NCI-H2107 (cell line): Measurements from ENCODE around the gene PGM2L1.
"Not testable (repeated sequence)": the region's sequence is repeated elsewhere in the genome, so short reads cannot be mapped to it uniquely, and the experiment has no call there.

Source experiments
- DNase-seq: peaks from one replicate; lab custom pipeline; 2025; lab: John Stamatoyannopoulos, UW

The PGM2L1 gene

DNA sequence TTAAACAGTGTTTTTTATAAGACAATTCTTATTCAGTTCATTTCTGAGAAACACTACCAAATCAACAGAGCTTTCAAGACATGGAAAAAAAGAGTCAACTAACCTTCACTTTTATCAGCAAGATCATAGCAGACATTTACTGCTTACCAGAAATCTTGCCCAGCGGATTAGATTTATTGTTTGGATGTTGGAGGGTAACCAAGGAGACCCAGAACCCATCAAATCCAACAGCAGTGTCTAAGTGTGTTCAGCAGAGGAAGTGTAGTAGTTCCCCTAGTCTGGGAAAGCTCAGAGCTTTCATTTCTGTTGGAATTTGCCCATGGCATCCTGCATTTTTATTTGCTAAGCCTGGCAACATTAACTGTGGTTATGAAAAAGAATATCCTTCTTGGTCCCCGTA, 2.4 kb upstream of the PGM2L1 start:
- DNase-seq: no peak

DNA sequence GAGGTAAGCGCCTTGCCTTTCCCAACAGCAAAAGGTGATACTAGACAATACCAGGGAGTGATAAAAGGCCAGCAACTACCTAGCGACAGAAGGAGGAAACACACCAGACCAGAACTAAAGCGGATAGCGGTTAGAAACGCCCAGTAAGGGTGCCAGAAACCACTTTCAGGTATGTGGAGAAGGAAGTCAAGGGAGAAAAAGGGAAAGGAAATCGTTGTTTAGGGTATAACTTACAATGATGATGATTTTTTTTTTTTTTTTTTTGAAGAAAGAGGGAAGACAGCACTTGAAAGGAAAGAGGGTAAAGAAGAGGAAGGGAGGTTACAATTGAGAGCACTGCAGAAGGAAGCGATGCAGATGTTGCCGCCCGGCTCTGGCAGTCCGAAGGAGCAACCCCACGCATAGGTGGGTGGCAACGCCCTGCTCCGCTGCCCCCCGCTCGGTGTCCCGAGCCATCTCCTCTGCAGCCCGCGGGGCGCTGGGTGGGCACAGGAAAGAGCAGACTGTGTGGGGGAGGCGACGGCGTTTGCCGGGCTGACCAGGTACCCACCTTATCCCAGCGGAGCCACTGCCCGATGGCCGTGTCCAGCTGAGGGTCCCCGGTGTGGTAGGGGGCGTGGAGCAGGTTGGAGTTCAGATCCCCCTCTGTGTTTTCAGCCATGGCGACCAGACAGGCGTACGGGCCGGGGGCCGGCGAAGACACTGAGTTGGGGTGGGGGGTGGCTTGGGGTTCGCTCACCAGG, 561 bp downstream of the PGM2L1 start:
- DNase-seq: no peak

DNA sequence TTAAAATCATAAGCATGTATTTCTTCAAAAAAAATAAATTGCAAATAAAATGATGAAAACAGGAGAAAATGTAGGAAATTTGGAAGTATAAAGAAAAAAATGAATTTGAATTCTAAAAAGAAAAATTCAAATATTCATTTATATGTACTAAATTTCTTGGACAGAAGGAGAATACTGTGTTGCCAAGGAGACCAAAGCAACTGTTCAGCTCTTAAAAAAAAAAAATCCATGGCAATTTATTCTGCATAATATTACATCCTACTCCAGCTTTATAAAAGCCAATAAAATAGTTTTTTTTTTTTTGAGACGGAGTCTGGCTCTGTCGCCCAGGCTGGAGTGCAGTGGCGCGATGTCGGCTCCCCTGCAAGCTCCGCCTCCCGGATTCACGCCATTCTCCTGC, 6.0 kb downstream of the PGM2L1 start:
- DNase-seq: no peak

DNA sequence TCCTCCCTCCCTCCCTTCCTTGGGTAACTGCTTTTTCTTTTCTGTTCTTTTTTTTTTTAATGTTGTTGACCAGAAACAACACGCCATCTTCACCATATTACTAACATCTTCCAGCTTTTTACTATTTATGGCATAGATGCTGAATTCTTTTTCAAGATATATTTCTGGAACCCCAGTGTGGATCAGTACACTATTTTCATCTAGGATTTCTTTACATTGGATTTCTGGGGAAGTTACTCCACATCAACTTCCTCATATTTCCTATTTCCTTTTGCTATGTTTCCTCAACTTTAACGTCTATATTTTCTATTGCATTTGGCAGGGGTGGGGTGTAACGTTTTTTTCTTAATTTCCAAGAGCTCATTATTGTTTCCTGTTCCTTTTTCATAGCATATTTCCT, 7.0 kb downstream of the PGM2L1 start:
- DNase-seq: no peak

DNA sequence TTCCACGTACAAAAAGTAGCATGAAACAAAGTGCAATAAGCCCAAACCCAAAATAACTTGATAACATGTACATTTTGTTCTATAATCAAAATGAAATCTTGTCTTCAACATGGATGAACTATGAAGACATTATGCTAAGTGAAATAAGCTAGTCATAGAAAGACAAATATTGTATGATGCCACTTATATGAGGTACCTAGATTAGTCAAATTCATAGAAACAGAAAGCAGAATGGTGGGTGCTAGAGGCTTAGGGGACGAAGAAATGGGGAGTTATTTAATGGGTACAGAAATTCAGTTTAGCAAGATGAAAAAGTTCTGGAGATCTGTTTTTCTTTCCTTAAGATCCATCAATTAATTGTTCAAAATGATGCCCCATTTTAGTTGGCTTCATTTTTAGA, 7.5 kb downstream of the PGM2L1 start:
- no peak for DNase-seq

DNA sequence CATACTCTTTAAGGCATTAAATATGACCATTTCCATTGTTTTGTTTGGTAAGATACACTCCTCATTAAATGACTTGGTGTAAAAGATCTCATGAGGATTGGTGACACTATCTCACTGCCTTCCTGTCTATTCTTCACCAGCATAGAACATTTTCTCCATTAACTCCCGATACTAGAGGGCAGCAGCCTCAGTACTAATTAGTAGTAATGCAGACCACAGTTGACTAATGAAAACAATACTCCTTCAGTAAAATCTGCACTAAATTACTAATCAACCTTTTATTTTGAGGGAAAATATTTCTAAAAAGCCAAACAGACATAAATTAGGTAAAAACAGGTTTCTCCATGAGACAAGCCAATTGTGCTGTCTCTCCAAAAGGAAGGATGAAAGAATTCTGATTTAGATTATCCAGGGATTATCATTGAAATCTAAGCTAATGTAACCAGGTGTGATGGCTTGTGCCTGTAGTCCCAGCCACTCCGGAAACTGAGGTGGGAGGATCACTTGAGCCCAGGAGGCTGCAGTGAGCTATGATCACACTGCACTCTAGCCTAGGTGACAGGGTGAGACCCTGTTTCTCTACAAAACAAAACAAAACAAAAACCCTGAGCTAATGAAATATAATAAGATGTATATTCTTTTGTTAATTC, 9.4 kb downstream of the PGM2L1 start:
- no peak for DNase-seq

DNA sequence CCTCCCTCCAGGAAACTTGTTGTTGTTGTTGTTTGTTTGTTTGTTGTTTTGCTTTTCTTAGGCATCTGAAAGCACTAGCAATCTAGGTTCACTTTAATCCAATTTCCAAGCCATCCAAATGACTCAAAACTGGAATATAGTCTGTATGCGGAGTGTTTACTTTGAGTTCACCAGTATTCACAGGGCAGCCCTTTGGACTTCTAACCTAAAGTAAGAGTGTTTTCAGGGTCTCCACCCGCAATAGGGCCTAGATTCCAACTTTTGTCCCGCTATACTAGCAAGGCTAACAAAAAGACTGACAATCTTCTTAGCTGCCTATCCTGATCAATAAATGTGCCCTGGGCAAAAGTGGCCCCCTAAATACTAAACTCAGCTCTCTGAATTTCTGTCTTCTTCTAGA, 13.6 kb downstream of the PGM2L1 start:
- no peak for DNase-seq

DNA sequence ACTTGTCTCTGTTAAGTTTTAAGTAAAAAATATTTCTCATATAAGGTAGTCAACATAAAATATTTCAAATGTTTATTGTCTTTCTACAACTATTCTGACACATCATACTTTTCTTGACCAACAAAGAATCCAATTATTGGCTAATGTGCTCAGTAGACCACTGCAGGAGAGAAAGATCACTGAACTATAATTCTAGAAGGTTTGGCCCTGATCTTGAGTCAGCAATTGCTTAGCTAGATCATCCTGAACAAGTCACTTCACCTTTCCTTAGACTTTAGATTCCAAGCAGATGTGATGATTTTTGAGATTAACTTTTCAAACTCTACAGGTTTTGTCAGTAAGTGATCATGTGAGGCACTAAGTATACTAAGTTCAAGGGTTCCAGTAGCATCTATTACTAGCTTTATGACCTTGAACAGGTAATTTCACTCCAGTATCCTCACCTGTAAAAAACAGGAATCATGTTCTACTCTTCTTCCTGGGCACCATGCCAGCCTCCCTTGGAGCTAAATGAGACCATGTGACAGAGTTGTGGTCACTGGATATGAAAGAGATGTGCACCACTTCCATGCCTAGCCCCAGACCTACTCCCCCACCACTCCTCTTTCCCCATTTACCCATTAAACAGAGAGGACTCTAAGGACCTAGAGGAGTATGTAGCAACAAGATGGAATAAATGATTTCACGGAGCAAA, 17.3 kb downstream of the PGM2L1 start:
- peak; percentile 74 for DNase-seq

DNA sequence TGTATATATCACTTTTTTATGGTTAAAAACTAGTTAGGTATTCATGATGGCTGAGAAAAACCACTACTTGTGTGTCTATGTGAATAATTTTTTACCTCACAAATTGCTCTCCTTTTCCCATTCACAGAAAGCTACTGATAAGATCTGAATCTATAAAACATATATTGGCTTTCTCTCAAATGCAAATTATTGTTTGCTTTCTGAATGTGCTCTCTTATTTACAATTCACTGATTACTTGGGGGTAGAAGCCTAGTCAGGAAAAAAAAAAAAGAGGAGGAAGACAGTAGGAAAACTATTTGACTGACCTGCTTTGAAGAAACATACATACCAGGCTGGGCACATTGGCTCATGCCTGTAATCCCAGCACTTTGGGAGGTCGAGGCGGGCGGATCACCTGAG, 20.5 kb downstream of the PGM2L1 start:
- DNase-seq: no peak

DNA sequence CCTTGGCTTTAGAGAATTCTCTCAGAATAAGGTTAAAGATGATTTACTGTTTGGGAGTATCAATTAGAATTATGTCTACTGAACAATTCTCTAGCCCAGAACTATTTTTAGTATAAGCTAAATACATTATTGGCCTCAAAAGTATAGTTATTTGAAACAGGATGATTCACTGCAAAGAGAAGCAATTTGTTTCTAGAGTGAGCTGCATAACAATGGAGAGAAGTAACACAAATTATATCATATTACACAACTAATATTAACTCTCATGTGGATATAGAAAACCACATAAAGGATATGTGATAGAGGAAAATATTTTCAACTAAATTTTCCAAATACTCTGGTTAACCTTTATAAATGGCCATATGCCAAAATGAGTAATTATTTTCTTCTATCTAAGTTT, 24.9 kb downstream of the PGM2L1 start:
- DNase-seq: no peak

DNA sequence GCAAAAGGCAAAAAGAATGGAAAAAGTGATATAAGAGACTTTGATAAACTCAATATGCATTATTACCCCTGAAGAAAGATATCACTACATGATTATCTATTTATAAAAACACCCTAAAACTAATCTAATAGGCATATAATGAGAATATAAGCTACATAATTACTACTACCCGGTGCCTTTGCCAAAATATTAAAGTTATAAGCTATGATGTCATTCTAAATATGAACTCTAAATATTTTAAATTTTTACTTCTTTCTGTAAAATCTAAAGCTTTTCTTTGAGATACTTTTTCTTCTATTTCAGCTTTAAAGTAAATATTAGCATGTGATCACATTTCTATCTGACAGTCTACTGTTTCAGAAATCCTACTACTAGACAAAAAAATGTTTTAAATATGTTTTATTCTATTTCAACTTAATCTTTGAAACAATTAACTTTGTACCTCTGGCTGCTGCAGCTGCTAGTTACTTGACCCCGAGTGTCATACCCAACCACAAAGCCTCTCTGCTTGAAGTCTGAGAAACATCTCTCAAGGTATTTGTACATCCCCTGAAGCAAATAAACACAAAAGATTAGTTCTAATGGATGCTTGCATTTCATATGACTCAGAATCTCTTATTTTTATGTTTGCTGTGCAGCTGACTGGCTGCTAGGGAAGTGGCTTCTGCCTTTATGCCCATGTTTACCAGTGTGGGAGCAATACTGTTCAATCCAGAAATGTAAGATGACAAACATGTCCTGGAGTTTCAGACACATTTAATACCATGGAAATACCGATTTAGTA, 26.8 kb downstream of the PGM2L1 start:
- DNase-seq: no peak

DNA sequence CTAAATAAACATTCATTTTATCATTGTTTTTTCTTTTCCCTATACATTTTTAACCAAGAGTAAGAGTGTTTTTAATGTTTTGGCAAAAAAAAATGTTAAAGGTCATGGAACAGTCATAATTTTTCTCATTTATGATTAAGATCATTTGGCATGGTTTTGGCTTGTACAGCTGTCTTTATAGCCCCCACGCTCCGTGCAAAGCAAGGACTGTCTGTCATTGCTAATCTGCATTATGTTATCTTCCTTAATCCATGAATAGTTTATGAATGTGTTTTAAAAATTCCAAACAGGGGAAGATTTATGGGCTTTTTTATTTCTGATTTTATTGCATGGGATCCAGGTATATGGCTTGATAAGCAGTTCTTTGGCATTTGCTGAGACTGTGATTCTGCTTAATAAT, 28.1 kb downstream of the PGM2L1 start:
- no peak for DNase-seq

DNA sequence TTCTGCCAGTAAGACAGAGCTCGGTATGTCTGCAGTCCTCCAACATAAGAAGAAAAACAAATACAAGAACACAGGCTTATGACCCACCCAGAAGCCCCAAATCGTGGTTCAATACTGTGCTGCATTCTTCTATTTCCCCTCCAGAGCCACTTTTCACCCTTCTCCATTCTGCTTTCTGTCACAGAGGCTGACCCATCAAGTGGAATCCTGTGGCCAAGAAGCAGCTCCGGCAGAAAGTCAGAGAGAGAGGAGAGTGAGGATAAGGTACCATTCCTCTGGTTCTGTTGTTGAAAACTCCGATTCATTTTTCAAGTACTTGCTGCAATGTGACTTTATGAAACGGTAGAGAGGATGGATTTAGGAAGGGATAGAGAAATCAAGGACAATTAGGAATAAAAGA, 30.4 kb downstream of the PGM2L1 start:
- no peak for DNase-seq

DNA sequence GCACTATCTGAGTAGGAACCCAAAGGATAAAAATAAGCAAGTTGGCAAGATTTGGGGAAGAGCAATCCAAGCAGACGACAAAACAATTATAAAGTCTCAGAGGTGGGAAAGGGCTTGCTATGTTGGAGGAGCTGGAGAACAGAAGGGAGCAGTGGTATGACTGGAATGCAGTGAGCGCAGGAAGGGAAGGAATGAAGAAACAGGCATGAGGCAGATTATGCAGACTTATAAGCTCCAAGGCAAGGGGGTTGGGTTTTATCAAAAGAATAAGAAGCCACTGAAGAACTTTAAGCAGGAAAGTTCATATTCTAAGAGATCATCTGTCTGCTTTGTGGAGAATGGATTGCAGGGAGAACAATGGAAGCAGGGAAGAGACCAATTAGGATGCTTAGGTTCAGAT, 31.7 kb downstream of the PGM2L1 start:
- DNase-seq: no peak

DNA sequence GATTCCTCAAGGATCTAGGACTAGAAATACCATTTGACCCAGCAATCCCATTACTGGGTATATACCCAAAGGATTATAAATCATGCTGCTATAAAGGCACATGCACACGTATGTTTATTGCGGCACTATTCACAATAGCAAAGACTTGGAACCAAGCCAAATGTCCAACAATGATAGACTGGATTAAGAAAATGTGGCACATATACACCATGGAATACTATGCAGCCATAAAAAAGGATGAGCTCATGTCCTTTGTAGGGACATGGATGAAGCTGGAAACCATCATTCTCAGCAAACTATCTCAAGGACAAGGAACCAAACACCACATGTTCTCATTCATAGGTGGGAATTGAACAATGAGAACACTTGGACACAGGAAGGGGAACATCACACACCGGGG, 32.4 kb downstream of the PGM2L1 start:
- DNase-seq: not testable (repeated sequence)

DNA sequence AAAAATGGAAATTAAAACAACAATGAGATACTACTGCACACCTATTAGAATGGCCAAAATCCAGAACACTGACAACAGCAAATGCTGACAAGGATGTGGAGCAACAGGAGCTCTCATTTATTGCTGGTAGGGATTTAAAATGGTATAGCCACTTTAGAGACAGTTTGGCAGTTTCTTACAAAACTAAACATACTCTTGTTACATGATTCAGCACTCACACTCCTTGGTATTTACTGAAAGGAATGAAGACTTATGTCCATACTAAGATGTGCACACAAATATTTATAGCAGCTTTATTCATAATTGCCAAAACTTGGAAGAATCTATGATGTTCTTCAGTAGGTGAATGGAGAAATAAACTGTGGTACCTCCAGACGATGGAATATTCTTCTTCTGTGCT, 40.8 kb downstream of the PGM2L1 start:
- no peak for DNase-seq

DNA sequence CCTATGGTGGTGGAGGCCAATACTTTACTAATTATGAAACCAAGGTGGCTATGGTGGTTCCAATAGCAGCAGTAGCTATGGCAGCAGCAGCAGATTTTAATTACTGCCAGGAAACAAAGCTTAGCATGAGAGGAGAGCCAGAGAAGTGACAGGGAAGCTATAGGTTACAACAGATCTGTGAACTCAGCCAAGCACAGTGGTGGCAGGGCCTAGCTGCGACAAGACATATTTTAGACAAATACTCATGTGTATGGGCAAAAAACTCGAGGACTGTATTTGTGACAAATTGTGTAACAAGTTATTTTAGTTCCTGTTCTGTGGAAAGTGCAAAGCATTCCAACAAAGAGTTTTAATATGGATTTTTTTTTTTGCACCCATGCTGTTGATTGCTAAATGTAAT, 42.6 kb downstream of the PGM2L1 start:
- DNase-seq: no peak

DNA sequence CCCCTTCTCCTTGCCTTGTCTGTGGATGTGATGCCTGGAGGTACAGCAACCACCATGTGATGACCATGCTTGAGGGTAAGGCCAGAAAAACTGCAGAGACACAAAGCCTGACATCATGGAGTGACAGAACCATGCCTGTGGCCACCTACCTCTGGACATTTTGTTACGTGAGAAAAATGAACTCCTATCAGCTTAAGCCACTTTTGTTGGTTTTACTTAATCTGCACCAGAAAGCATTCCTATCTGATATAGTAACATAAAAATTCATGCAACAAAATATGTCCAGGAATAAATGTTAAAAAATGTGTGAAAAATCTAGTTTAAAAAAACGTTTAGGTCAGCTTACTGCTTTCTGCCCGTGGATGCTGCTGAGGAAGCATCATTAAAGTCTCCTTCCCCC, 44.2 kb downstream of the PGM2L1 start:
- no peak for DNase-seq

DNA sequence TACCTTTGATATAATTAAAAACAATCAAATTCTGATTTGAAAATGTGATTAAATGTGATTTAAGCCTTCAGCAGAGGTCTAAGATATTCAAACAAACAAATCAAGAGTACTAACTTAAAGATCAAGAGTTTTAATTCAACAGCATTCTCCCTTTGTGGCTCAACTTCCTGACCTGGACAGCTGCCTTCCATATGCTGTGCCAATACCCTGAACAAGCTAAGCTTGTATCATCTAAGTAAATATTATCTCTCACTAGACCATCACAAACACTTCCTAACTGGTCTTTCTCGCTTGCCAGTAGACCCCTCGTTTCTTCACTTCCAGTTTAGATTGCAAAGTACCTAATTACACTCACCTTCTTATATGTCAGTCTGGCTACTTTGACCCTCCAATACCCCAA, 50.9 kb downstream of the PGM2L1 start:
- DNase-seq: no peak

DNA sequence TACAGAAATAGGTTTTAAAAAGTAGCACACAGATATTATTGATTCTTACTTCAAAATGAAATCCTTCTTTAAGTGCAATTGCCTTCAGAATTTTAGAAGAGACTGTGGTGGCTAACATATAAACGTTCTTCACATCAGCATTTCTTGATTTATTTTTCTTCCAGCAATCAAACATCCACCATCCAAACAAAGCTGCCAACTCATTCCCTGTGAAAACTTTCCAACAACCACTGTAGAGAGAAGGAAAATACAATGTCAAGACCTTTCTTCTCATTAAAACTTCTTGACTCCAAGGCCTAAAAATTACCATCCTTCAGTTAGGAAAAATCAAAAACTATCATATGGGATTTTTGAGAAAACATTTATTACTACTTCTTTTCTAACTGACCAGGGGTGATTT, 52.8 kb downstream of the PGM2L1 start:
- DNase-seq: no peak

DNA sequence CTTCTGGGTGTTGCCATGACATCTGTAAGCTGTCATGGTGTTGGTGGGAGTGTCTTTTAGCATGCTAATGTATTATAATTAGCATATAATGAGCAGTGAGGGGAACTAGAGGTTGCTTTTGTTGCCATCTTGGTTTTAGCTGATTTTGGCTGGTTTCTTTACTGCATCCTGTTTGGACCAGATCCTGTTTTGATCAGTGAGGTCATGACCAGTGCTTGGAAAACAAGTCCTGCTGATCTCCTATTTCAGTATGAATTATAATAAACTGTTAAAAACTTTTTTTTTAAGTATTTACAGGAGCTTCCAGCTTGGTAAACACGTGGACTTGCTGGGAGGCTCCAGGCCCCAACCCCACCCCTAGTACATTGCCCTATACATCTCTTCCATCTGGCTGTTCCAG, 56.3 kb downstream of the PGM2L1 start:
- no peak for DNase-seq

DNA sequence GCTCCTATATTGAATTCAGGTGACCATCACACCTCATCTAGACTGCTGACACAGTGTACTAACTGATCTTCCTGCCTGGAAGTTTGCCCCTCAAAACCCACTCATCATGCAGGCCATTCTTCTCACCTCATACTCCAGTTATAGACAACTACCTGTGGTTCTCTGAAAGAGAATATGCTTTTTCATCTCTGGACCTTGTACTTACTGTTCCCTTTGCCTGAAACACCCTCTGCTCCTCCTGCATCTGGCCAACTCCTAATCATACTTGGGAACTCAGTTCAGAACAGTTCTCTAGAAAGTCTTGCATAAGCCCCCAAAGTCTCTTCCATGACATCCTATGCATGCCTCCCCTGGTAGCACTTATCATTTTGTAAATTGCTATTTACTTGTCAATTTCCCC, 58.6 kb downstream of the PGM2L1 start:
- no peak for DNase-seq

DNA sequence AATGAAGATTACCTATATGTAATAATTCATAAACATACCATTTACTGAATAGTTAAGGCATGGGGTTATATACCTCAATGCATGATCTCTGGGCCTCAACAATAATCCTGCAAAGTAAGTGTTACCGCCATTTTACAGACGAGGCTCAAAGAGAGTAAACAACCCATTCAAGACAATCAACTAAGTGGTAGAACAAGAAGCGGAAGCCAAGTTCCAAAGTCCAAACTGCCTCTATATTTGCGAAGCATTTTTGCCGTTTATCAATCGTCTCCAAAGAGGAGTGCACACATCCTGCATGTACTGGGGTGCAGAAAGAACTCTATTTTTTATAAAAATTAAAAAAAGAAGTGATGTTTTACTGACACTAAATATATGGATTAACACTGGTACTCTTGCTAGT, 59.3 kb downstream of the PGM2L1 start:
- DNase-seq: no peak
